HL-60 (cell line): Measurements from ENCODE around the gene CLNK.

Source experiments
- DNase-seq, 2 experiments: peaks; one replicate each; pipeline ENCODE4 v3.0.0-alpha.2; 2010 to 2020; ENCODE audit warnings: low read depth in 1 of 2, low spot score in 1 of 2
- H3K27ac ChIP-seq: fragments of 250-450 bp; sonication (Bioruptor Pico); replicated peaks from 2 replicates; pipeline ENCODE4 v1.5.1; 2020; ENCODE audit warnings: mild to moderate bottlenecking, moderate library complexity
- H3K27me3 ChIP-seq: fragments of 250-450 bp; sonication (Bioruptor Pico); 2 replicates; pipeline ENCODE4 v1.5.1; 2021; ENCODE audit warnings: mild to moderate bottlenecking, moderate library complexity; ENCODE audit not compliant: insufficient read depth, poor library complexity, severe bottlenecking
- H3K4me3 ChIP-seq: replicated peaks from 2 replicates; pipeline ENCODE4 v1.5.1; 2011; ENCODE audit warnings: mild to moderate bottlenecking, control low read depth, low read length; ENCODE audit not compliant: insufficient read depth
- CTCF ChIP-seq: IDR thresholded peaks from one replicate; pipeline ENCODE4 v1.5.1; 2011; ENCODE audit warnings: low read length, control low read depth, inconsistent platforms; ENCODE audit not compliant: insufficient read depth
- GABPA ChIP-seq: IDR thresholded peaks from 2 replicates; pipeline ENCODE4 v1.6.1; 2012; ENCODE audit warnings: low read depth
- POLR2AphosphoS5 ChIP-seq: IDR thresholded peaks from 2 replicates; pipeline ENCODE4 v1.6.1; 2012; ENCODE audit warnings: low read depth
- REST ChIP-seq: IDR thresholded peaks from 2 replicates; pipeline ENCODE4 v1.6.1; 2012; ENCODE audit warnings: low read depth; ENCODE audit not compliant: insufficient replicate concordance
- SPI1 ChIP-seq: IDR thresholded peaks from 2 replicates; pipeline ENCODE4 v1.6.1; 2012; ENCODE audit warnings: low read depth, mild to moderate bottlenecking, borderline replicate concordance

Gene CLNK

GRCh38 chr4:10656420-10656819 lies 28.1 kb downstream of the CLNK start:
- TF ChIP-seq POLR2AphosphoS5 (no peak), GABPA (no peak), SPI1 (no peak), REST (no peak), CTCF (no peak)
- DNase-seq: no peak

GRCh38 chr4:10655968-10656367 lies 28.6 kb downstream of the CLNK start:
- no peaks in the 10 kb centered on the region for H3K27me3 ChIP-seq
- H3K27ac ChIP-seq: no peak overlapping the region
- DNase-seq: no peak
- TF ChIP-seq CTCF (no peak), GABPA (no peak), REST (no peak), POLR2AphosphoS5 (no peak), SPI1 (no peak)
- H3K4me3 ChIP-seq: no peak overlapping the region

More at GRCh38 chr4:10656420-10656819, 28.1 kb downstream of the CLNK start:
- H3K4me3 ChIP-seq: no peak overlapping the region
- no peak overlapping the region for H3K27ac ChIP-seq
- H3K27me3 ChIP-seq: no peaks in the 10 kb centered on the region

GRCh38 chr4:10648479-10648878 lies 36.1 kb downstream of the CLNK start:
- no peak for TF ChIP-seq CTCF
- no peak overlapping the region for H3K4me3 ChIP-seq
- no peak overlapping the region for H3K27ac ChIP-seq
- no peaks in the 10 kb centered on the region for H3K27me3 ChIP-seq
- no peak for DNase-seq

GRCh38 chr4:10647846-10648245 lies 36.7 kb downstream of the CLNK start:
- H3K27ac ChIP-seq: no peak overlapping the region
- DNase-seq: no peak
- H3K4me3 ChIP-seq: no peak overlapping the region
- no peak for TF ChIP-seq REST
- TF ChIP-seq CTCF: no peak
- no peaks in the 10 kb centered on the region for H3K27me3 ChIP-seq
